H4 (cell line): ENCODE data around the gene STRA6. TPM values are rescaled to one million over a fixed set of nuclear protein-coding genes. Genes with fewer than 3 reads are reported as not detected.

ENCODE experiments used
- DNase-seq: peaks from one replicate; pipeline ENCODE4 v3.0.0-alpha.2; 2015; ENCODE audit warnings: low spot score
- total RNA-seq: library from RNA; depleted of rRNA; stranded (reverse); fragments of >200 nt; shearing (Covaris generic); gene quantifications from 2 replicates; pipeline ENCODE4 v1.2.3, GENCODE V29; 2014

Gene STRA6
- total RNA-seq, 1 experiment from 2014 or later: 16.8 TPM

DNA sequence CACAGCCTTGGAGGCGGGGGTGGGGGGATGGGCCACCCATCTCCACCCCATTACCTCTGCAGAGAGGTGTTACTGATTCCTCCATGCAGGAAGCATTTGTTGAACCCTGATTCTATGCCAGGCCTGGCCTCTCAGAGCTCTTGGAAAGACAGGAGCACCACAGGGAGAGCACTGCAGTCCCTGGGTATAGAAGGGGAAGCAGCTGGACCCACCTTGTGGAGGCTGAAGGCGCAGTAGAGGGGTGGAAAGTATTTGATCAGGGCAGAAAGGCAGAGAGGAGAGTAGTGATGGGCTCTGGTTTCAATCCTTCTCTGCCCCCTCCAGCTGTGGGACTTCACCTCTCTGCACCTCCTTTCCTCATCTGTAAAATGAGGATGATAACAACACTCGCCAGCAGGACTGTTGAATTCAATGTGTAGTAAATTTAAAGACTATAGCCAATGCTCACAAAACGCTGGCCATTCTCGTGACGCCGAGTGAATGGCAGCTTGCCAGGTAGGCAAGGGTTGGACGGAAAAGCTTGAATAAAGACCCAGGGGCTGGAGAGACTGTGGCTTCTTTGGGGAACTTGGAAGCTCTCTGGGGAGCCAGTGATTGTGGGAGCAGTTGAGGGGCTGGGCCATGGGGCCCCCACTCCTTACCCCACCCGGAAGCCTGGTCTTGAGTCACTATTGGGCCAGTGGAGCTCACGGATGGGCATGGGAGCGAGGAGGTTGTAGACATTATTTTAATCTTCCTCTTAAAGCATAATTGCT, 25.6 kb upstream of the STRA6 start:
- DNase-seq: no peak

DNA sequence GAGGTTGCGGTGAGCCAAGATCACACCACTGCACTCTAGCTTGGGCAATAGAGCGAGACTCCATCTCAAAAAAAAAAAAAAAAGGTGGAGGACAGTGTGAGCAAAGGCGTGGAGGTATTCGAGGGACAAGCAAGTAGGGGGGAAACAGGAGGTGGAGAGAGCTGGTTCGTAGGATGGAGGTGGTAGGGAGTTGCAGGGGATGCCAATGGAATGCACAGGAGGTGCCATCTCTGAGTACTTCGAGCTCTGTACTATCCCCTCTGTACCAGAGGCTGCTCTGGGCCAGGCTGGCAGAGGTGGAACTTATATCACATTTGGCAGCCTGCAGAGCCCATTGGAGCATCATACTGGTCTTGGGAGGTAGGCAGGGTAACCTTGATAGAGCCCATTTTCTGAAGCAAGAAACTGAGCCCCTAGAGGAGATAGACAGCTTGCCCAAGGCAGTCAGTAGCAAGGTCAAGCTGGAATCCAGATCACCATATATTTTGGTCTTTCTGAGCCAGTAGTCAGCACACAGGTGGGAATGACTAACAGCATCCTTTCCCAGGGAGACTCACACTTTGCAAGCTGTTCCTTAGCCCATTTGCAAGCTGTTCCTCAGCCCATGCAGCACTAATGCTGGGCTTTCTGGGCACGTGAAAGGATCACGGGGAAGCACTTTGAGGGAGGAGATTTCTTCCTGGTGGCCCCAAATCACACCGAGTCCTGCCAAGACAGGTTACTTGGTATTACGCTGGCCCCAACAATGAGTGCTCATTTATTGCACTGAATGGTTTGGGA, 24.4 kb upstream of the STRA6 start:
- no peak for DNase-seq

DNA sequence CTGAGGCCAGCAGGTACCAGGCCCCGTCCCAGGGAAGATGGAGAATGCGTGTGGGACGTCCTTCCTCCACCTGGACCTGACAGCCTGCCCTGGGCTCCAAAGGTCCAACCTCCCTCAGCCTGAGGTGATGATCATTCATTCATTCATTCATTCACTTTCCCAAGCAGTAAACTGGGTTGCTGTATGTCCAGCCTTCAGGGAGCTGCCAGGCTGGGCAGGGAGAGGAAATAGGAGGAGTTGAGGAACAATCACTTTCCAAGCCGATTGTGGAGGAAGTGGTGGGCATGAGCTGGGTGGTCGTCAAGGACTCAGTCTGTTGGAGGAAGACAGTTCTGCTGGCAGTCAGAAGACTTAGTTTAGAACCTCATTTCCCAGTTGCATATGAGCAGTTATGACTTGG, 23.3 kb upstream of the STRA6 start:
- DNase-seq: no peak

DNA sequence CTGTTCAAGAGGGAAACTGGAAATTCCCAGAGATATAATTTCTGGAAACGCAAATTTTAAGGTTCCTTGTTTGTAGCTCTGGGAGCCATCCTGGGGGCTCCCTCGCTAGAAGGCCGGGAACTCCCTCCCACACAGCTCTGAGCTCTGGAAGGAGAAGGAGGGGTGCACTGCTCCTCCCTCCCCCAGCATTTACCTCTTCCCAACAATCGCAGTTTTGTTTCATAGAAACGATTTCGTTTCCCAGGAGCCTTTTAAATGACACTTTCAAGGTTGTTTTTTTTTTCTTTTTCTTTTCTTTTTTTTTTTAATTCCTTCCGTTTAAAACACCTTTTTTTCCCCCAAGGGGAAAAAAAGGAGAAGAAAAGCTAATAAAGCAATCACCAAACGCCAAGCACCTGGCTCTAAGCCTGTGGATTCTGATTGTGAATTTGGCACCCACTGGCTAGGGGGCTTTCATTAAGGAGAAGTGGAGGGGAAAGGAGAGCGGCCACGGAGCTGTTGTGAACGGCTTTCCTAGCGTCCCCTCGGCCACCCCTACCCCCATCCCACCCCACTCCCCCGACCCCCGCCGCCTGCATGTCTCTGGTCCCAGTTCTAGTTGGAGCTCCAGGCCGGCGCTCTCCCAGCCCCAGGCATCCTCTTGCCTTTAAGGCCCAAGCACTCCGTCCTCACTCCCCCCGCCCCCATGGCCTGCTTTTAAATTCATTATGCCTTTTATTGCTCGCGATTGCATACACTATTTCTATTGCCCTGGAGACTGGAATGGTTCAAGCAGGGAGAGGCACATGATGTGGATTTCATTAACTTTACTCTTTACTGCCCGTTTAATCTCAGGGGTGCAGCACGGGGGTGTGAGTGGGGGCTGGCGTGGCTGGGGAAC, 19.9 kb upstream of the STRA6 start:
- DNase-seq: no peak

DNA sequence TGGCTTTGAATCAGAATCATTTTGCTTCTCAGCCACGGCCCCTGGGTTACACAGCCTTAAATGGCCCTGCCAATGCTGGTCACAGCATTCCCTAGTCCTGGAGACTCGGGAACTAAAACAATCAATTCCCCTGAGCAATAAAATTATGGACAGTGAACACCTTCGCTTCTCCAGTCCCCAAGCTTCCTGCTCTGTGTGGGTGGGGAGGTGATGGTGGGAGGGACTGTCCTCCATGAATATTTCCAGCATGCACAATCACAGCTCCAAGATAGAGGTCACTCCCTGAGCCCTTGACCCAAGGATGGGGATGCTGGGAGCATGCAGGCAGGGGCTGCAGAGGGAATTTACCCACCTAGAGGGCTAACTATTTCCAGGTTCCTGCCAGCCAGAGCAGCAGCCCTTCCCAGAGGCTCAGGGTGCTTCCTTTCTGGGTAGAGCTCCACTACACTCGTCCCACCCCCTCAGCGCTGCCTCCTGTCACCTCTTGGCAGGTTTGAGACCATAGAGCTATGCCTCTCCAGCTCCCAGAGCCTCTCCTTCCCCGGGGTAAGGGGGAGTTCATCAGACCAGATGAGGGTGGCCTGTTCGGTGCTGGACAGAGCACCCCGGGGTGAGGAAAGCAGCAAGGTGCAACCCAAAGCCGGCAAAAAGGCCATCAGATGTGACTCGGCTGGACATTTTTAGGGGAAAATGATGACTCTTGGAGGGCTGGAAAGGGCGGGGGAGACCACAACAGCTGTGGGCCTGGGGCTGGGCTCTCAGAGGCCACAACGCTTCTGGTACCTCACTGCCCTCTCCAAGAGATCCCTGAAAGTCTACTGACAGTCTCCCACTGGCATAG, 19.0 kb upstream of the STRA6 start:
- no peak for DNase-seq

GRCh38 chr15:74220475-74221248, 18.1 kb upstream of the STRA6 start:
- DNase-seq: no peak

DNA sequence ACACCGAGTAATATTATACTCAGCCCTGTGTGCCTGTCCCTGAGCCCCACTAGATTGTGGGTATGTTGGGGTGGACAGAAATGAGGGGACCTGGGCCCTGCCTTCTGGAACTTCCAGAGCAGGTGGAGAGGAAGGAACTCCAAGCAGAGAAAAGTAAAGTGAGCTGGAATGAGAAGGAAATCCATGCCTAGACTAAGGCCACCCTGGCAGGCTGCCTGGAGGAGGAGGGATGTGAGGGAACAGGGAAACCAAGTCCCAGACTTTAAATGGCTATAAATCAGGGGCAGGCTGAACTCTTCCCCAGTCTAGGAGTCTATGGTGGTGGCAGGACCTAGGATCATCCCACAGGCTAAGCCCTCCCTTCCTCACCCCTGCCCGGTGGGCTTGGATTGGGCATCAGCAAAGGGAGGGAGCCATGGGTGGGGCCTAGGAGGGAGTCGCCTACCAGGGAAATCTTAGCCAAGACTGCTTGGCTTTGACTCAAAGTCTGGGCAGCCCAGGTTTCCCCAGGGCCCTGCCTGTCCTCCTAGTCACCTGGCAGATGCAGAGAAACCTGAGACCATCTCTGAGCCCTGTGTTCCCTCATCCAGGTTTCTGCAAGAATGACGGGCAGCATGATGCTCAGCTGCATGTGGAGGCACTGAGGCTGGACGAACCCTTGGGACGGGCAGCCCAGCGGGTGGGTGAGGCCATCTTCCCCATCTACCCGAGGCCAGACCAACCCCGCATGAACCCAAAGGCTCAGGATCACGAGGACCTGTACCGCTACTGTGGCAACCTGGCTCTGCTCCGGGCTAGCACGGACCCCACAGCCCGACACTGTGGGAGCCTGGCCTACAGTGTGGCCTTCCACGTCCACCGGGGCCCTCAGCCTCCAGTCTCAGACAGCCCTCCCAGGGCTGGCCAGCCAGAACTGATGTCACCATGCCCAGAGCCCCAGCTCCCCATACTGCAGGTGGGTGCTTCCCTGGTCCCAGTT, 15.6 kb upstream of the STRA6 start:
- DNase-seq: no peak

GRCh38 chr15:74216949-74217348, 14.4 kb upstream of the STRA6 start:
- no peak for DNase-seq

DNA sequence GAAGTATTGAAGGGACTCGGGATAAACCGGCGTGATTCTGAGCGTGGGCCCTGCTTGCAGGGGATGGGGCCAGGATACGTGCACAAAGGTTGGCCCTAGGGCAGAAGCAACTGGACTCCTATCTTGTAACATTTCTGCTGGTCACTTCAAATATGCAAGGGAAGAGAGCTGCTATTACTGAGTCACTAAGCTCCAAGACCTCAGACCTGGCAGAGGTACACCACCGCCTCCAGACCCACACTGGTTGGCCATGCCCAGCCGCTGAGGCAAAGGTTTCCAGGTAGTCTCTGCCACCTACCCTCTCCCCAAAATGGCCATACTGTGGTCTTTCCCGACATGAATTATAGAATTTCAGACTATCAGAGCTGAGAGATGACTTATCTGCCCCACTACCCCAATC, 13.4 kb upstream of the STRA6 start:
- DNase-seq: no peak

DNA sequence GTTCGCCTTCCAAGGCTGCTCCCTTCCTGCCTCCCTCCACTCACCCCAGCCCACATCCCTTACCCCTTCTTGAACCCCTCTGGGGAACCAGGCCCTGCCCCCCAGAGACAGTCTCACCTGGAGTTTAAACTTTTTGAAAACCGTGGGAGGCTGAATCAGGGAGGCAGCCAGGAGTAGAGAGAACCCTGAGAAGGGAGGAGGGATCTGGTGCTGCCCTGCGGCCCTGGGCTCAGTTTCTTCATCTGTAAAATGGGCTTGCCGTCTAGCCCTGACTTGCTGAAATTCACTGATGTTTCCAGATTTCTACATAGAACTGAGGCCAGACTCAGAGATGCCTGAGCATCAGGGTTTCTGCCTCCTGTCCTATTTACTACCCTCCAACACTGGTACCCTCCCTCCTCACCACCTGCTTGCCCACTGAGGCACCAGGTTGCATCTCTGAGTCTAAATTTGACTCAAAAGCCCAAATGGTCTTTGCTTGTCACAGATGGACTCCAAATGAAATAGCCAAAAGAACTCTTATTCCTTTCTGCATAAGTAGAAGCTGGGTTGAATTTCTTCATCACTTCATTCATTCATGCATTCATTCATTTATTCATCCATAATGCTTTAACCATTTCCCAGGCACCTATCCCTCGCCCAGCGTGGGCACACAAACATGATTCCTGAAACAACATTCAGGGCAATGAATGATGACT, 11.9 kb upstream of the STRA6 start:
- no peak for DNase-seq

GRCh38 chr15:74213858-74214284, 11.3 kb upstream of the STRA6 start:
- no peak for DNase-seq

DNA sequence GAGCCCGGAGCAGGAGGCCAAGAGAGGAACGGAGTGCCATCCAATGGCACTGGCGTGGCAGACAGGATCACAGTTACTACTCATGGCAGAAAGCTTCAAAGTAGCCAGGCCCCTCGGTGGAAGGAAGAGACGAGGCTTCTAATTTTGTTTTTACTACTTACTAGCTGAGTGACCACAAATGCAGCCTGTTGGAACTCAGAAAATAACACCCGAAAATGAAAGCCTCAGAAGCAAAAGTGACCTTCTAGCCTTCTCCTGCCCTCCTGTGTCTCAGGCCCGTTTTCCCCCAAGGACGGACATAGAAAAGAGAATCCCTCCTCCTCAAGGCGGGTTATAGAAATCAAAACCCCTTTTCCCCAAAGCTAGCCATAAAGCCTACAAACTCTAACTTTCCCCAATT, 9.9 kb upstream of the STRA6 start:
- no peak for DNase-seq

DNA sequence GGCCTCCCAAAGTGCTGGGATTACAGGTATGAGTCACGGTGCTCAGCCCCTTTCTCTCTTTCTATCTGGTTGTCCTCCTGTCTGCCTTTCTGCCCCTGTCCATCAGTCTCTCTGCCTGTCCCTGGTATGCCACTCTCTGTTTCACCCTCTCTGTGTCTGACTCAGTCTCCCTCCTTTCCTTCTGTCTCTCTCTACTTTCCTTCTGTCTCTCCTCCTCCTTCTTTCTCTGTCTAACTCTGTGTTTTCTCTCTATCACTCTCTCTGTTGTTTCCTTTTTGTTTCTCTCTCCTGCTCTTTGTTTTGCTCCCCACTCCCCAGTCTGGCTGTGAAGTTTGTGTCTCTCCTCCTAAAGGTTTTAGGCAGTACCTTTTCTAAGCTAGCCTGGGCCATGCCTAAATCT, 9.1 kb upstream of the STRA6 start:
- no peak for DNase-seq

DNA sequence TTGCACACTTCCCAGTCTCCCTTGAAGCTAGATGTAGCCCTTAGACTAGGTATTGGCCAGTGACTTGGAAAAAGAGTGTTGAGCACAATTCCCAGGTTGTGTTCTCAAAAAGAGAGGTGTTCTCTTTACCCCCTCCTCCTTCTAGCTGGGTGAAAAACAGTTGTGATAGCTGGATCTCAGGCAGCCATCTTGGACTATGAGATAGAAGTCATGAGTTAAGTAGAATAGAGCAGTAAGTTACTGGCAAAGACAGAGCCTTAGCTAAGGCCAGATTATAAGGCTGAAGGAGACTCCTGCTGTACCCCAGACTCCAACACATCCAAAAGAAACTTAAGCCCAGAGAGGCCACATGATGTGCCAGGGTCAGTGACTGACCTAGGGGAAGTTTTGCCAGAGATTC, 8.1 kb upstream of the STRA6 start:
- no peak for DNase-seq

DNA sequence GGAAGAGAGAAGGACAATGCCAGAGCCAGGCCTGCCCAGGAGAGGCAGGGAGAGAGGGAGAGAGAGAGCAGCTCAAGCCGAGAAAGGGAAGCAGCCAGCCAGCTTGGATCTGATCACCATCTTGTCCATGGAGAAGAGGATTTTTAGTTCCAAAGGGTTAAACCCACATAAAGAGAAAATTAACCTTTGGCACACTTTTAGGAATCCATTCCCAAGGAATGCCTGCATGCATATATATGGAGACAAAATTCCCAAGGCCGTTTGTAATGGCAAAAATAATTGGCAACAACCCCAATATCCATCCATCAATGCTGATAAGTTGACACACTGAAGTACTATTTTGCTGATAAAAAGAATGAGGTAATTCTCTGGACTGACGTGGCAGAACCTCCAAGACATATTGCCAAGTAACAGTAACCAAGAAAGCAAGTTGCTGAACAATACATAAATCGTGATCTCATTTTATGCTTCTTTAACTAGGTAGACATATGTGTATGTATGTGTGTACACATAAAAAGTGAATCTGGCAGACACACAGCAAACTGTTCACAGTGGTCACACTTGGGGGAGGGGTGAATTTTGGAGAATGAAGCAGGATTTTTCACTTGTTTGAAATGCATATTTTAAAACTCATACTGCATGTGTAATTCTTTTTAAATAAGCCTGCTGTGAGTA, 7.5 kb upstream of the STRA6 start:
- peak; percentile 25 for DNase-seq

- no peak for DNase-seq
These were observed 7.0 kb upstream of the STRA6 start for GRCh38 chr15:74209560-74209958.

GRCh38 chr15:74208901-74209559, 6.4 kb upstream of the STRA6 start:
- peak; percentile 59 for DNase-seq

DNA sequence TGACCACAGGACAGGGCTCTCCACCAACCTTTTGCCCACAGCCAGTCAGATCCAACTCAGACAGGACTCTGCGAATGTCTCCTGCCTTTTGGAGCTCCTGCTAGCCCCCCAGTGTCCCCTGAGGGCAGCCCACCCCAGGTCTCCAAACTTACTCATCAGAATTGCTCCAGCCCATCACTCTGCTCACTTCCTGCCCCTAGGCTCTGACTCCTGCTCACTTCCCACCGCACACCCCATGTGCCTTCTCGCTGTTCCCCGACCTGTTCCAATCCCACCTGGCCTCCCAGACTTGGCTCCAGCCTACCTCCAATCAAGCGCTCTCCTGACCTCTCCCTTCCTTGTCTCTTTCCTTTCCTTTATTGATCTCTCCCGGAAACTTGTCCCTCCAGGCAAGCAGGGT, 5.9 kb upstream of the STRA6 start:
- no peak for DNase-seq
